Pons (tissue), 1 donor: ENCODE measurements around the gene IMMP2L.

Experiments used
- DNase-seq: peaks from one replicate; pipeline ENCODE4 v3.0.0-alpha.2; 2016; ENCODE audit warnings: low spot score

IMMP2L gene

GRCh38 chr7:110803602-110804143, 758.6 kb downstream of the IMMP2L start:
- DNase-seq = no peak

GRCh38 chr7:110801502-110801901, 760.8 kb downstream of the IMMP2L start:
- DNase-seq = no peak

GRCh38 chr7:110800984-110801383, 761.3 kb downstream of the IMMP2L start:
- DNase-seq = no peak

- DNase-seq = no peak
These were observed 764.6 kb downstream of the IMMP2L start for GRCh38 chr7:110797656-110798055.

- no peak for DNase-seq
These were observed 771.3 kb downstream of the IMMP2L start for GRCh38 chr7:110790992-110791391.

- DNase-seq = peak; percentile 7
These were observed 775.8 kb downstream of the IMMP2L start for GRCh38 chr7:110786328-110786965.

- no peak for DNase-seq
These were observed 777.5 kb downstream of the IMMP2L start for GRCh38 chr7:110784749-110785148.

GRCh38 chr7:110780712-110781111, 781.6 kb downstream of the IMMP2L start:
- no peak for DNase-seq

GRCh38 chr7:110779339-110779738, 783.0 kb downstream of the IMMP2L start:
- no peak for DNase-seq

GRCh38 chr7:110775046-110775445, 787.2 kb downstream of the IMMP2L start:
- DNase-seq = no peak

- no peak for DNase-seq
These were observed 788.2 kb downstream of the IMMP2L start for GRCh38 chr7:110774071-110774470.

- DNase-seq = no peak
These were observed 789.7 kb downstream of the IMMP2L start for GRCh38 chr7:110772615-110773014.

GRCh38 chr7:110771717-110772116, 790.6 kb downstream of the IMMP2L start:
- DNase-seq = no peak

GRCh38 chr7:110767550-110768110, 794.7 kb downstream of the IMMP2L start:
- DNase-seq = no peak

- no peak for DNase-seq
These were observed 795.4 kb downstream of the IMMP2L start for GRCh38 chr7:110766864-110767263.

- no peak for DNase-seq
These were observed 797.4 kb downstream of the IMMP2L start for GRCh38 chr7:110764852-110765251.

- DNase-seq = no peak
These were observed 799.6 kb downstream of the IMMP2L start for GRCh38 chr7:110762546-110763225.

GRCh38 chr7:110760341-110760740, 802.0 kb downstream of the IMMP2L start:
- DNase-seq = no peak

- DNase-seq = no peak
These were observed 803.2 kb downstream of the IMMP2L start for GRCh38 chr7:110759069-110759468.

- DNase-seq = no peak
These were observed 807.6 kb downstream of the IMMP2L start for GRCh38 chr7:110754649-110755048.

- DNase-seq = peak; percentile 3
These were observed 811.2 kb downstream of the IMMP2L start for GRCh38 chr7:110750931-110751605.

- DNase-seq = no peak
These were observed 829.1 kb downstream of the IMMP2L start for GRCh38 chr7:110733221-110733620.

GRCh38 chr7:110724811-110725210, 837.5 kb downstream of the IMMP2L start:
- DNase-seq = no peak
